ENCODE results near the gene HNRNPDL.

GRCh38 chr4:82402196-82402775 lies 28.0 kb downstream of the HNRNPDL start:
- TF ChIP-seq CTCF (IDR thresholded peaks at IDR 0.05; ENCODE audit: poor library complexity, severe bottlenecking) (no peak), POLR2AphosphoS5 (IDR thresholded peaks at IDR 0.05) (no peak), EZH2 (IDR thresholded peaks at IDR 0.05; ENCODE audit: borderline replicate concordance, insufficient read depth, low read length, poor library complexity, severe bottlenecking) (no peak), MXI1 (conservative IDR thresholded peaks at IDR 0.05; ENCODE audit: poor library complexity, severe bottlenecking) (no peak), EP300 (conservative IDR thresholded peaks at IDR 0.05; ENCODE audit: poor library complexity, severe bottlenecking) (no peak), TAF1 (IDR thresholded peaks at IDR 0.05; ENCODE audit: low read depth) (no peak), RAD21 (conservative IDR thresholded peaks at IDR 0.05) (no peak), REST (IDR thresholded peaks at IDR 0.05; ENCODE audit: borderline replicate concordance) (no peak)

Data from neural cell (in vitro differentiated cells).